ENCODE results near the gene PTMA. TPM values are rescaled to one million over a fixed set of nuclear protein-coding genes. Genes with fewer than 3 reads are reported as not detected.
A peak's percentile ranks its signal among the peaks of the same experiment; 100 is the strongest.

The PTMA gene
- total RNA-seq, 1 experiment from 2014 or later, result 2,752 TPM

GRCh38 chr2:231684314-231685223 lies 23.8 kb upstream of the PTMA start:
- Histone ChIP-seq H3K9ac (ENCODE audit: low read length) (peak overlapping the region; percentile 23), H3K27ac (ENCODE audit: low read depth, low read length) (peak overlapping the region; percentile 73), H3K79me2 (ENCODE audit: insufficient read depth, low read length) (peaks cover 5% of the 10 kb centered on the region; the same call in 1 of the 2 replicates), H3K4me1 (ENCODE audit: control insufficient read depth in 1 of 2, insufficient read depth in 2 of 2, low read length in 2 of 2) (peaks cover 34 to 58% of the 10 kb centered on the region in 2 experiments), H3K9me2 (ENCODE audit: insufficient read depth) (no peaks in the 10 kb centered on the region), H2AFZ (ENCODE audit: low read depth, low read length, poor library complexity, severe bottlenecking) (peak overlapping the region; percentile 35), H3K9me3 (ENCODE audit: control insufficient read depth in 1 of 2, insufficient read depth in 1 of 2, low read depth in 1 of 2, low read length in 2 of 2) (no peaks in the 10 kb centered on the region), H3K36me3 (ENCODE audit: control insufficient read depth in 1 of 2, insufficient read depth in 2 of 2, low read length in 2 of 2) (no peaks in the 10 kb centered on the region), H3K4me2 (ENCODE audit: low read length) (peak overlapping the region; percentile 56), H4K20me1 (ENCODE audit: insufficient read depth) (no peaks in the 10 kb centered on the region), H3K27me3 (ENCODE audit: insufficient read depth, low read length) (no peaks in the 10 kb centered on the region), H3K4me3 (replicated peaks in 1 of 2; ENCODE audit: low read depth in 1 of 2, low read length in 2 of 2) (no peak overlapping the region)
- ChIA-PET RAD21 (ENCODE audit: low non-redundant PET in 1 of 2, low total read pairs in 2 of 2, uncharacterized antibody in 2 of 2, unreplicated experiment in 2 of 2) (no interaction called here), POLR2A (interaction anchor here (0.6 to 2.3 kb wide), 8 partner anchors 10 to 71 kb away, joined by 3 to 10 read pairs (median 5); no protein-coding TSS in a partner anchor), CTCF (interaction anchor here (1.0 to 4.9 kb wide), 8 partner anchors 10 to 73 kb away, joined by 4 to 41 read pairs (median 8); no protein-coding TSS in a partner anchor)
- BruUV-seq (replicated peaks), result no TSS peak
- TF ChIP-seq EZH2phosphoT487 (IDR thresholded peaks at IDR 0.05; ENCODE audit: borderline replicate concordance), result no peak
- no peak for TF ChIP-seq EZH2 (IDR thresholded peaks at IDR 0.05)
- TF ChIP-seq FOSL1 (IDR thresholded peaks at IDR 0.05; ENCODE audit: low read depth), result no peak
- no peak for TF ChIP-seq TCF7L2 (IDR thresholded peaks at IDR 0.05; ENCODE audit: borderline replicate concordance, extremely low read depth, insufficient read depth, insufficient read length)
- no peak for TF ChIP-seq MAX (IDR thresholded peaks at IDR 0.05)
- TF ChIP-seq ZBTB33 (IDR thresholded peaks at IDR 0.05; ENCODE audit: extremely low read depth, insufficient replicate concordance, low read length), result no peak
- TF ChIP-seq RAD21 (IDR thresholded peaks at IDR 0.05; ENCODE audit: low read depth), result no peak
- TF ChIP-seq ATF3 (IDR thresholded peaks at IDR 0.05), result no peak
- TF ChIP-seq EGR1 (IDR thresholded peaks at IDR 0.05; ENCODE audit: low read depth), result no peak
- no peak for TF ChIP-seq SIN3A (IDR thresholded peaks at IDR 0.05; ENCODE audit: low read depth)
- TF ChIP-seq JUND (IDR thresholded peaks at IDR 0.05), result no peak
- no peak for TF ChIP-seq CEBPB (IDR thresholded peaks at IDR 0.05; ENCODE audit: low read depth)
- no peak for TF ChIP-seq ZNF274 (IDR thresholded peaks at IDR 0.05; ENCODE audit: low read depth, low read length)
- no peak for TF ChIP-seq ZFX (IDR thresholded peaks at IDR 0.05)
- no peak for TF ChIP-seq POLR2AphosphoS5 (IDR thresholded peaks at IDR 0.05; ENCODE audit: low read depth, low read length)
- no peak for TF ChIP-seq CBX3 (IDR thresholded peaks at IDR 0.05; ENCODE audit: low read depth)
- no peak for DNase-seq (ENCODE audit: low read depth, low spot score)
- no peak for ATAC-seq
- intact Hi-C loops (cut with micrococcal nuclease), result no loop called here
